K562 (cell line): ENCODE measurements around the gene PMVK. TPM values are rescaled to one million over a fixed set of nuclear protein-coding genes. Genes with fewer than 3 reads are reported as not detected.

Experiments used
- ATAC-seq: fragments of 200-7000 bp; cut with Tn5 transposase; 3 replicates; pipeline ENCODE4 v1.9.1; 2020; ENCODE audit warnings: moderate library complexity
- BruUV-seq: library from RNA; stranded (reverse); fragments of 400-500 nt; replicated peaks from 2 replicates; lab custom pipeline; 2021; lab: Mats Ljungman, UMichigan
- CTCF ChIA-PET: fragments of 300-600 bp; formaldehyde crosslinking; extraction: SDS; loops from one replicate; lab custom pipeline; 2021; ENCODE audit warnings: low intra/inter-chr PET ratio; lab: Yijun Ruan, JAX
- POLR2A ChIA-PET: fragments of 300-600, 350-650 bp; sonication (Branson Sonifier 250); formaldehyde crosslinking; extraction: SDS; loops from one replicate; lab custom pipeline; 2021; ENCODE audit warnings: antibody characterized with exemption, inconsistent platforms; lab: Yijun Ruan, JAX
- DNase-seq, 4 experiments: peaks; one replicate each; pipeline versions ENCODE4 v3.0.0 to v3.0.0-alpha.2; 2011 to 2018; ENCODE audit warnings: low spot score in 3 of 4, mixed read lengths in 3 of 4; ENCODE audit errors: extremely low read depth in 1 of 4
- FAIRE-seq: peaks from 2 replicates; lab custom pipeline; 2011; peaks lifted over from hg19 to GRCh38; lab: Jason Lieb, UNC
- H2AFZ ChIP-seq: 2 replicates; pipeline ENCODE4 v1.6.0; 2011; ENCODE audit warnings: low read depth, low read length, control low read depth, inconsistent platforms
- H3K27ac ChIP-seq: fragments of 200-600 bp; 3 replicates; pipeline ENCODE4 v1.8.0; 2011; ENCODE audit warnings: low read depth, mild to moderate bottlenecking, control low read depth, inconsistent platforms, low read length, moderate library complexity, mixed read lengths; ENCODE audit errors: extremely low read depth
- H3K27me3 ChIP-seq, 2 experiments: fragments of 300-600 bp in 1 of 2; 2 replicates in 1 of 2; 3 replicates in 1 of 2; pipeline versions ENCODE4 v1.6.0 to v1.8.0; 2011; ENCODE audit warnings: inconsistent platforms in 2 of 2, low read length in 2 of 2, mild to moderate bottlenecking in 1 of 2, mixed read lengths in 1 of 2, moderate library complexity in 1 of 2; ENCODE audit not compliant: control insufficient read depth in 2 of 2, insufficient read depth in 2 of 2
- H3K36me3 ChIP-seq: fragments of 300-600 bp; 3 replicates; pipeline ENCODE4 v1.8.0; 2011; ENCODE audit warnings: mild to moderate bottlenecking, low read length, inconsistent platforms; ENCODE audit not compliant: control insufficient read depth, insufficient read depth
- H3K4me1 ChIP-seq, 2 experiments: fragments of 200-600 bp in 1 of 2; replicated peaks in 1 of 2; 2 replicates in 1 of 2; 3 replicates in 1 of 2; pipeline versions ENCODE4 v1.5.1 to v1.8.0; 2011; ENCODE audit warnings: inconsistent platforms in 2 of 2, low read length in 2 of 2, mild to moderate bottlenecking in 1 of 2, mixed read lengths in 1 of 2, moderate library complexity in 1 of 2; ENCODE audit not compliant: control insufficient read depth in 2 of 2, insufficient read depth in 2 of 2
- H3K4me2 ChIP-seq: 2 replicates; pipeline ENCODE4 v1.6.1; 2011; ENCODE audit warnings: low read length, control low read depth, inconsistent platforms, mixed read lengths; ENCODE audit not compliant: insufficient read depth
- H3K4me3 ChIP-seq: fragments of 200-600 bp; sonication (generic), shearing (Covaris generic); 2 replicates; pipeline ENCODE4 v1.5.1; 2016; ENCODE audit warnings: control low read depth, inconsistent platforms
- H3K79me2 ChIP-seq: fragments of 200-600 bp; 3 replicates; pipeline ENCODE4 v1.8.0; 2011; ENCODE audit warnings: low read length, inconsistent platforms; ENCODE audit not compliant: control insufficient read depth, insufficient read depth
- H3K9ac ChIP-seq, 2 experiments: 2 replicates each; pipeline versions ENCODE4 v1.6.0 to v1.6.1; 2011; ENCODE audit warnings: low read depth in 2 of 2, low read length in 2 of 2, control low read depth in 1 of 2, inconsistent platforms in 1 of 2, mild to moderate bottlenecking in 1 of 2, mixed read lengths in 1 of 2; ENCODE audit not compliant: insufficient read depth in 1 of 2
- H3K9me1 ChIP-seq: one replicate; pipeline ENCODE4 v1.6.0; 2011; ENCODE audit warnings: inconsistent platforms, mild to moderate bottlenecking, low read length, moderate library complexity; ENCODE audit not compliant: control insufficient read depth, insufficient read depth
- H3K9me3 ChIP-seq: replicated peaks from 2 replicates; pipeline ENCODE4 v1.5.1; 2011; ENCODE audit warnings: low read depth, low read length, inconsistent platforms; ENCODE audit not compliant: control insufficient read depth, insufficient read depth
- H4K20me1 ChIP-seq: replicated peaks from 2 replicates; pipeline ENCODE4 v1.6.1; 2011; ENCODE audit warnings: low read length, inconsistent platforms, mixed read lengths; ENCODE audit not compliant: control insufficient read depth, insufficient read depth
- E2F3 ChIP-seq: fragments of 250-450 bp; sonication (Bioruptor Pico); IDR thresholded peaks from 2 replicates; pipeline ENCODE4 v1.4.0; 2020; ENCODE audit warnings: mild to moderate bottlenecking
- SMAD4 ChIP-seq: fragments of 250-450 bp; sonication (Bioruptor Pico); conservative IDR thresholded peaks from 2 replicates; pipeline ENCODE4 v1.8.0; 2021; ENCODE audit warnings: inconsistent platforms, mild to moderate bottlenecking, moderate library complexity
- ZNF121 ChIP-seq: sonication (generic); formaldehyde crosslinking; conservative IDR thresholded peaks from 2 replicates; pipeline ENCODE4 v1.8.0; 2022; ENCODE audit warnings: missing genetic modification reagents
- ZNF431 ChIP-seq: sonication (generic); formaldehyde crosslinking; IDR thresholded peaks from 2 replicates; pipeline ENCODE4 v1.8.0; 2022; ENCODE audit warnings: mild to moderate bottlenecking, missing genetic modification reagents
- ZSCAN29 ChIP-seq: fragments of 450-650 bp; IDR thresholded peaks from 2 replicates; pipeline ENCODE4 v1.6.1; 2017
- WGBS: fragments of 100-300 bp; shearing (Covaris generic); methylation state at CpG from one replicate; pipeline ENCODE4 v1.1.6; 2016; ENCODE audit warnings: low coverage, mixed read lengths; ENCODE audit not compliant: insufficient coverage; ENCODE audit errors: missing lambda C conversion rate; 5-methylcytosine and 5-hydroxymethylcytosine counted together
- in situ Hi-C: fragments of 300-500 bp; cut with MboI; formaldehyde crosslinking; loops from 4 replicates; pipeline ENCODE4 v1.15.0; 2018; ENCODE audit warnings: inconsistent platforms, mixed read lengths
- intact Hi-C: fragments of 100-400 bp; cut with micrococcal nuclease; formaldehyde crosslinking; loops from 2 replicates; pipeline ENCODE4 v1.14.2; 2022
- polyA plus RNA-seq, 8 experiments: library from polyadenylated mRNA; depleted of rRNA in 4 of 8; stranded (reverse) in 5 of 8; unstranded in 3 of 8; fragments of >200 nt; fragmentation: Nextera tagmentation in 2 of 8; fragmentation: Illumina TruSeq in 1 of 8; extraction: Ambion mirVana in 2 of 8; extraction: Trizol in 1 of 8; gene quantifications; 2 replicates each; pipeline versions ENCODE4 v1.2.1 to v1.2.3, GENCODE V29; 2011 to 2014; ENCODE audit warnings: inconsistent platforms in 1 of 8, missing spikeins in 1 of 8
- total RNA-seq, 7 experiments: library from RNA; depleted of rRNA in 6 of 7; stranded (reverse); fragments of >200 nt in 6 of 7; fragmentation: Illumina TruSeq in 2 of 7; extraction: Trizol in 2 of 7; gene quantifications; 2 replicates each; pipeline versions ENCODE4 v1.2.1 to v1.2.3, GENCODE V29; 2011 to 2021; ENCODE audit warnings: low replicate concordance in 1 of 7
- TF ChIP-seq, protein P1 (sequence below): sonication (generic); formaldehyde crosslinking; IDR thresholded peaks from 2 replicates; pipeline ENCODE4 v1.8.0; 2022; ENCODE audit warnings: mild to moderate bottlenecking, missing genetic modification reagents
- TF ChIP-seq, protein P2 (sequence below): fragments of 200-800 bp; sonication (Bioruptor generic); IDR thresholded peaks from 2 replicates; pipeline ENCODE4 v1.6.1; 2017; ENCODE audit warnings: missing genetic modification characterization, missing compliant biosample characterization

PMVK gene
- total and polyA plus RNA-seq, 9 of the 15 experiments (the other 6 are each of a cell fraction or from before 2014, with no cell fraction given): 1.1 to 15.3 (median 6.3) TPM

DNA sequence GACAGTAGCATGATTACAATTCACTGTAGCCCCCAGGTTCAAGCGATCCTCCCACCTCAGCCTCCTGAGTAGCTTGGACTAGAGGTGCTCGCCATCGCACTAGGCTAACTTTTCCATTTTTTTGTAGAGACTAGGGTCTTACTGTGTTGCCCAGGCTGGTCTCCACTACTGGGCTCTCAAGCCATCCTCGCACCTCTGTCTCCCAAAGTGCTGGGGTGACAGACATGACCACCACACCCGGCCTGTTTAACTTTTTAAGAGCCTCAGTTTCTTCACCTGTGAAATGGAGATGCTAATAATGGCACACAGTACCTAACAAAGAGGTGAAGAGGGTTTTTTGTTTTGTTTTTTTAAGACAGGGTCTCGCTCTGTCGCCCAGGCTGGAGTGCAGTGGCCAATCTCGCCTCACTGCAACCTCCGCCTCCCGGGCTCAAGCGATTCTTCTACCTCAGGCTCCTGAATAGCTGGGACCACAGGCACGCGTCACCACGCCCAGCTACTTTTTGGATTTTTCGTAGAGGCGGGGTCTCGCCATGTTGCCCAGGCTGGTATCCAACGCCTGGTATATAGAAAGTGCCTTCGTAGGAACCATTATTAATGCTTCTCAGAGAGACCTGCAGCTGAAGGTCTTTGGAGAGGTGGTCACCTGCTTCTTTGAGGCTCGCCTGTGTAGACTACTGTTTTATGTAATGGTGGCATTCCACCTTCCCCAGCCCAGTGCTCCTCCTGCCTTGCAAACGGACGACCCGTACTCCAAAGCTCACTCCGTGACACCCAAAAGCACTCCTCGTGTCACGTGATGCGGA, 567 bp downstream of the PMVK start:
- Histone ChIP-seq H3K79me2 (peaks cover 3% of the 10 kb centered on the region; the same call in 1 of the 3 replicates), H3K27me3 (no peaks in the 10 kb centered on the region), H3K4me2 (peak overlapping the region; percentile 98), H4K20me1 (no peaks in the 10 kb centered on the region), H3K4me3 (peak overlapping the region; percentile 53), H2AFZ (peak overlapping the region; percentile 100), H3K36me3 (no peaks in the 10 kb centered on the region), H3K9ac (peak overlapping the region; percentile 97 to 99), H3K9me3 (no peaks in the 10 kb centered on the region), H3K9me1 (no peaks in the 10 kb centered on the region), H3K4me1 (peaks cover 18 to 31% of the 10 kb centered on the region in 2 experiments; a peak in 4 of 5 replicates), H3K27ac (peak overlapping the region; percentile 100)
- DNase-seq (no peak), ATAC-seq (no peak), FAIRE-seq (no peak)
- in situ Hi-C loops: no loop called here
- intact Hi-C loops: loop anchor here (2.0 to 5.0 kb wide), 3 partner anchors 51 to 377 kb away; partner anchors contain the start of gene UBE2Q1
- CTCF ChIA-PET: no interaction called here
- POLR2A ChIA-PET: interaction anchor here (0.5 to 1.6 kb wide), 19 partner anchors 8 to 1592 kb away, joined by 3 to 9 read pairs (median 3); partner anchors contain the start of genes LENEP and PYGO2
- TSS peak; percentile 77 for BruUV-seq
- WGBS: 43% methylated on average over 27 of the region's 27 CpGs
- peak; percentile 64 for TF ChIP-seq SMAD4 (CRISPR knock-in tag)
- peak; percentile 70 for TF ChIP-seq ZNF121
- TF ChIP-seq E2F3: peak; percentile 71
- peak; percentile 92; the same call in 1 of the 2 replicates for TF ChIP-seq ZNF431 (CRISPR knock-in tag)
- TF ChIP-seq, protein P1, sequence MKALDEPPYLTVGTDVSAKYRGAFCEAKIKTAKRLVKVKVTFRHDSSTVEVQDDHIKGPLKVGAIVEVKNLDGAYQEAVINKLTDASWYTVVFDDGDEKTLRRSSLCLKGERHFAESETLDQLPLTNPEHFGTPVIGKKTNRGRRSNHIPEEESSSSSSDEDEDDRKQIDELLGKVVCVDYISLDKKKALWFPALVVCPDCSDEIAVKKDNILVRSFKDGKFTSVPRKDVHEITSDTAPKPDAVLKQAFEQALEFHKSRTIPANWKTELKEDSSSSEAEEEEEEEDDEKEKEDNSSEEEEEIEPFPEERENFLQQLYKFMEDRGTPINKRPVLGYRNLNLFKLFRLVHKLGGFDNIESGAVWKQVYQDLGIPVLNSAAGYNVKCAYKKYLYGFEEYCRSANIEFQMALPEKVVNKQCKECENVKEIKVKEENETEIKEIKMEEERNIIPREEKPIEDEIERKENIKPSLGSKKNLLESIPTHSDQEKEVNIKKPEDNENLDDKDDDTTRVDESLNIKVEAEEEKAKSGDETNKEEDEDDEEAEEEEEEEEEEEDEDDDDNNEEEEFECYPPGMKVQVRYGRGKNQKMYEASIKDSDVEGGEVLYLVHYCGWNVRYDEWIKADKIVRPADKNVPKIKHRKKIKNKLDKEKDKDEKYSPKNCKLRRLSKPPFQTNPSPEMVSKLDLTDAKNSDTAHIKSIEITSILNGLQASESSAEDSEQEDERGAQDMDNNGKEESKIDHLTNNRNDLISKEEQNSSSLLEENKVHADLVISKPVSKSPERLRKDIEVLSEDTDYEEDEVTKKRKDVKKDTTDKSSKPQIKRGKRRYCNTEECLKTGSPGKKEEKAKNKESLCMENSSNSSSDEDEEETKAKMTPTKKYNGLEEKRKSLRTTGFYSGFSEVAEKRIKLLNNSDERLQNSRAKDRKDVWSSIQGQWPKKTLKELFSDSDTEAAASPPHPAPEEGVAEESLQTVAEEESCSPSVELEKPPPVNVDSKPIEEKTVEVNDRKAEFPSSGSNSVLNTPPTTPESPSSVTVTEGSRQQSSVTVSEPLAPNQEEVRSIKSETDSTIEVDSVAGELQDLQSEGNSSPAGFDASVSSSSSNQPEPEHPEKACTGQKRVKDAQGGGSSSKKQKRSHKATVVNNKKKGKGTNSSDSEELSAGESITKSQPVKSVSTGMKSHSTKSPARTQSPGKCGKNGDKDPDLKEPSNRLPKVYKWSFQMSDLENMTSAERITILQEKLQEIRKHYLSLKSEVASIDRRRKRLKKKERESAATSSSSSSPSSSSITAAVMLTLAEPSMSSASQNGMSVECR (CRISPR knock-in tag): peak; percentile 2; the same call in 1 of the 2 replicates
- TF ChIP-seq, protein P2, sequence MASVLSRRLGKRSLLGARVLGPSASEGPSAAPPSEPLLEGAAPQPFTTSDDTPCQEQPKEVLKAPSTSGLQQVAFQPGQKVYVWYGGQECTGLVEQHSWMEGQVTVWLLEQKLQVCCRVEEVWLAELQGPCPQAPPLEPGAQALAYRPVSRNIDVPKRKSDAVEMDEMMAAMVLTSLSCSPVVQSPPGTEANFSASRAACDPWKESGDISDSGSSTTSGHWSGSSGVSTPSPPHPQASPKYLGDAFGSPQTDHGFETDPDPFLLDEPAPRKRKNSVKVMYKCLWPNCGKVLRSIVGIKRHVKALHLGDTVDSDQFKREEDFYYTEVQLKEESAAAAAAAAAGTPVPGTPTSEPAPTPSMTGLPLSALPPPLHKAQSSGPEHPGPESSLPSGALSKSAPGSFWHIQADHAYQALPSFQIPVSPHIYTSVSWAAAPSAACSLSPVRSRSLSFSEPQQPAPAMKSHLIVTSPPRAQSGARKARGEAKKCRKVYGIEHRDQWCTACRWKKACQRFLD (CRISPR knock-in tag): 0 out of 2 replicates have a peak, but pooled peaks have one; percentile 76
- peak; percentile 87 for TF ChIP-seq ZSCAN29
